GM12873 (cell line): ENCODE data around the gene ARHGAP10.

Source experiments
- CTCF ChIP-seq: IDR thresholded peaks from 2 replicates; pipeline ENCODE4 v1.5.1; 2012; ENCODE audit warnings: low read depth, mild to moderate bottlenecking, moderate library complexity, low read length, control low read depth; ENCODE audit not compliant: insufficient read depth; ENCODE audit errors: missing control alignments

ARHGAP10 gene

DNA sequence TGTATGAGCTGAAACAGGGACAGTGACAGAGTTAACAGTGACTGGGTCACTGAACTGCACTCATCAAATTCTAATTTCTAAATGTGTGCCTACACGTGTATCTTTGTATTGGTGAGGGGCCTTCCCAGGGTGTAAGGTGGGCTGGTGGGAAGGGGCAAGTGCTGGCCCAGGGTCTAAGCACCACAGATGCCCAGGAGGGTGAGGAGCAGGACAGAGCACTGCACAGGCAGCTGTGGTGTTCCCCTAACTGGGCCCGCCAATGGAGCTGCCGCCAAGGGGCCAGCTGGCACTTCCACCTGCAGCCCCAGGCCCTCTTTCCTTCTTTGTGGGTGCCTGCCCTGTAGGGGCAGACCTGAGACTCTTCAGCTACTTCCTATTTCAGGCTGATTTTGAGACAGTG is 349.9 kb downstream of the ARHGAP10 start:
- peak; percentile 6 for TF ChIP-seq CTCF

- TF ChIP-seq CTCF: no peak
These were observed 357.7 kb downstream of the ARHGAP10 start for GRCh38 chr4:148089624-148090023.

DNA sequence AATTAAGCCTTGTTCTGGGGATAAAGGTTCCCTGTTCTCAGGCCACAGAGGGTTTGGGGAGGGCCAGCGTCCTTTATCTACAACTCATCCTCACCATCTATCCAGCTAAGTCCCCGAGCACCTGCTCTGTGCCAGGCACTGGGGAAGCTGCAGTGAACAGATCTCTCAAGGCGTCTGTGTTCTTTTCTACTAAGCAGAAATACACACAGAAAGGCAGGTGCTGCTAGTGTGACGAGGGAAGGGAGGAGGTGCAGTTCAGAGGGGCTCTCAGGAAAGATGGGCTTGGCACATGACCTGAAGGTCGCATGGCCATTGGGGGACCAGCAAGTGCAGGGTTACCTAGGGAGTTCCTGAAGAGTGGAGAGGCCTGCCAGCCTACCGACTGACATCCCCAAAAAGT is 358.1 kb downstream of the ARHGAP10 start:
- no peak for TF ChIP-seq CTCF

DNA sequence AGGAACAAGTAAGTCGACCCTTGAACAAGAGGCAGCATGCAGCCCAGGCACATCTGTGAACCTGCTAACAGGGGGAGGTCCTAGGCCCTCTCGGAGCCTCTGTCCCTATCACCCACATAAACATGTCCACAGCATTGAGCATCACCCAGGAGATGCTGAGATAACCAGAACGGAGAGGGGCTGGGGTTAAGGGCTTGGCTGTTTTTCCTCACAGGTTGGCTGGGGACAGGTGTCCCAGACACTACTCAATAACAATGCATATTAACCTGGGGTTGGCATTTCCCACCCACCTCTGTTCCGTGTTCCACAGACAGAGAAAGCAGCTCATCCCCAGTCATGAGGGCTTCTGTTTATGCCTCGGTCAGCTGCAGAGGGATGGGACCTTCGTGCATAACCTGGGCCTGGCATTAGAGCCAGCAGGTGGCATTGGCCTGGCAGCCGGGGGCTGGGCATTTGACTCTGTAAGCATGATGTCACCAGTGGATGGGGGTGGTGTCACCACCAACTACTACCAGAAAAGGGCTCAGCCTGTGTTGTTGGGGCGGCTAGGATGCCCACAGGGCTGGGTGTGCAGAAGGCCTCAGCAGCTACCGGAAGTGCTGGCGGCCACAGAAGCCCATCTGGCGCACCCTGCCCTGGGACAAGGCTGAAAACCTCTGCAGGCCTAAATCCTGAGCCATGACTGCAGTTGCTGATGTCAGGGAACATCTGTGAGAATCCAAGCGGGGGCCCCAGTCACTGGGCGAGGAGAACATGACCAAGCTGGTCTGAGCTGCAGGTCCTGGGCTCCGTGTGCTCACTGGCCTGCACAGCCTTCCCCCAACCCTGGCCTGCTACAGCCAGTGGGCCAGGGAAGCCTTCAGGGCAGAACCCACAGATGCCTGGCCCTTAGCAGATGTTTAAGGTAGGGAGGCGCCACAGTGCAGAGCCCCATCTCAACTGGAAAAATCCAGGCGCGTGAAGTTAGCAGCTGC is 358.9 kb downstream of the ARHGAP10 start:
- no peak for TF ChIP-seq CTCF

GRCh38 chr4:148091896-148092295 is 360.0 kb downstream of the ARHGAP10 start:
- TF ChIP-seq CTCF: no peak

DNA sequence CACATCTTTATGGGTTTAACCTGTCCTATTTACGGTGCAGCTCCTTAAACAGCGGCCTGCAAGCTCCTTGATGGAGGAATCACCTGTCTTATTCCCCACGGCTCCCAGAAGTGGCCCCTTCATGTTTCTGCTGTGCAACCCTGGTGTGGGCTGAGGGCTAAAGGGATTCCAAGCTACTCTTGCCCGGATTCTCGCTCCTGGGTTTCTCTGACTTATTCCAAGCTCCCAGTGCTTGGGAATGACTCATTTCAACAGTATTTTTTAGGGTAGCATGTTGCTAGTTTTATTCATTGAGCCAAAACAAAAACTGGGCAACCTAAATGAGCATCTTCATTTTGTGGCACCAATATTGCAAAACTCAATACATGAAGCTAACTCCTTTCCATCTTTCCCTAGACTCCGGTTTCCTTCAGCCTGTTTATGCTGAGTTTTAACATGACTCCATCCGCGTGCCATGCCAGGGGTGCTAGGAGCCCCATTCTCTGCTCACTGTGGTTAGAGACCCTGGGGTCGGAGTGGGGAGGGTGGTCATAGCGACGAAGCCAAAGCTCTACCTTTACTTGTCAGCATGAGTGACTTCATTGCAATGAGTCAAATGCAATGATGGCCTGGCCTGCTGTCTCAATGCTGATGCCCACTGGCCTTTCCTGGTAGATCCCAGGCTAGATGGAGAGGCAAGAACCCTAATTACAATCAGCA is 360.6 kb downstream of the ARHGAP10 start:
- no peak for TF ChIP-seq CTCF

- no peak for TF ChIP-seq CTCF
These were observed 361.2 kb downstream of the ARHGAP10 start for GRCh38 chr4:148093065-148093464.
